KMS-11 (cell line): ENCODE measurements around the gene SETBP1.

Experiments used
- H2AFZ ChIP-seq: fragments of 200-600 bp; sonication (generic); 2 replicates; pipeline ENCODE4 v1.6.1; 2016; ENCODE audit warnings: antibody characterized with exemption, mixed run types, low read depth
- H3K27ac ChIP-seq: fragments of 200-600 bp; sonication (generic); 2 replicates; pipeline ENCODE4 v1.6.1; 2016; ENCODE audit warnings: mild to moderate bottlenecking, mixed run types
- H3K27me3 ChIP-seq: fragments of 200-600 bp; sonication (generic); 2 replicates; pipeline ENCODE4 v1.6.1; 2017; ENCODE audit warnings: mild to moderate bottlenecking, low read depth, mixed run types, moderate library complexity; ENCODE audit not compliant: insufficient read depth
- H3K36me3 ChIP-seq: fragments of 200-600 bp; sonication (generic); 2 replicates; pipeline ENCODE4 v1.6.1; 2017; ENCODE audit warnings: mild to moderate bottlenecking, mixed run types; ENCODE audit not compliant: insufficient read depth
- H3K4me1 ChIP-seq: fragments of 200-600 bp; sonication (generic); 2 replicates; pipeline ENCODE4 v1.6.1; 2016; ENCODE audit warnings: mild to moderate bottlenecking, low read depth, mixed run types; ENCODE audit not compliant: poor library complexity, severe bottlenecking
- H3K4me2 ChIP-seq: fragments of 200-600 bp; sonication (generic); 2 replicates; pipeline ENCODE4 v1.7.0; 2016; ENCODE audit warnings: mild to moderate bottlenecking, mixed run types
- H3K4me3 ChIP-seq: fragments of 200-600 bp; sonication (generic); IDR thresholded peaks from 2 replicates; pipeline ENCODE4 v1.6.1; 2017; ENCODE audit warnings: low read depth, low read length, mixed read lengths; ENCODE audit not compliant: insufficient read depth
- H3K79me2 ChIP-seq: fragments of 200-600 bp; sonication (generic); 2 replicates; pipeline ENCODE4 v1.6.1; 2016; ENCODE audit warnings: low read depth, mixed run types; ENCODE audit not compliant: insufficient read depth
- H3K9ac ChIP-seq: fragments of 200-600 bp; sonication (generic); 2 replicates; pipeline ENCODE4 v1.6.1; 2016; ENCODE audit warnings: mild to moderate bottlenecking, mixed run types
- H4K20me1 ChIP-seq: fragments of 200-600 bp; sonication (generic); 2 replicates; pipeline ENCODE4 v1.6.1; 2016; ENCODE audit warnings: mild to moderate bottlenecking, mixed run types; ENCODE audit not compliant: insufficient read depth
- TF ChIP-seq, protein P1 (sequence below): fragments of 200-600 bp; sonication (generic); conservative IDR thresholded peaks from 2 replicates; pipeline ENCODE4 v1.6.1; 2017; ENCODE audit warnings: low read depth, mild to moderate bottlenecking, antibody characterized with exemption, low read length, moderate library complexity, mixed read lengths

The SETBP1 gene

DNA sequence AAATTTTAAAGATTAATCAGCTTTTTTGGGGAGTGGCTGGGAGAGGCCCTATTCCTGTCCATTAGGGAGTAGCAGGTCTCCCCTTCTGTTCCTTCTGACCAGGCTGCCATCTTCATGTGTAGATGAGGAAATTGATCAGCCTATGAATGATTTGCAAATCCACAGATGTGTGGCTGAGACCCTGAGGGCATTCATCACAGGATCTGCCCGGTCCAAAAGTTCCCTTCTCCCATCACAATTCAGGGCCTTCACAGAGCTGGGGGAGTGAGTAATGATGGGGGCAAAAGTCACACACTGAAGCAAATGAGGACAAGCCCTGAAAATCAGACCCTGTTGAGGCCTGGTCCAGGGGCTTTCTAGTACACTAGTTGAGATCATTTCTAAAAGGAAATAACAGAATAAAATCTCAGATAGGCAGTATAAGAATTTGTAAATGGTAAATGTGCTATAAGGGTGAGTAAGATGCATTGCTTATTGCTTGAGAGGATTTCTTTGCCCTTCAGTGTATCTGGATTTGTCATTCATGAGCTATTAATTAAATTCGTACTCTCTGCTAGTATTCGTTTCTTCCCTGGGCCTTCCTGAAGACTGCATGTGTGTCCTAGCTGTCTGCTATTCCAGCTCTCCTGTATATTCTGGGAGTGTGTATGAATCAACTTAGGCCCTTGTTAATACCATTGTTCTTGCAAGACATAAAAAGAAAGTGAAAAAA lies 53.2 kb downstream of the SETBP1 start:
- TF ChIP-seq, protein P1, sequence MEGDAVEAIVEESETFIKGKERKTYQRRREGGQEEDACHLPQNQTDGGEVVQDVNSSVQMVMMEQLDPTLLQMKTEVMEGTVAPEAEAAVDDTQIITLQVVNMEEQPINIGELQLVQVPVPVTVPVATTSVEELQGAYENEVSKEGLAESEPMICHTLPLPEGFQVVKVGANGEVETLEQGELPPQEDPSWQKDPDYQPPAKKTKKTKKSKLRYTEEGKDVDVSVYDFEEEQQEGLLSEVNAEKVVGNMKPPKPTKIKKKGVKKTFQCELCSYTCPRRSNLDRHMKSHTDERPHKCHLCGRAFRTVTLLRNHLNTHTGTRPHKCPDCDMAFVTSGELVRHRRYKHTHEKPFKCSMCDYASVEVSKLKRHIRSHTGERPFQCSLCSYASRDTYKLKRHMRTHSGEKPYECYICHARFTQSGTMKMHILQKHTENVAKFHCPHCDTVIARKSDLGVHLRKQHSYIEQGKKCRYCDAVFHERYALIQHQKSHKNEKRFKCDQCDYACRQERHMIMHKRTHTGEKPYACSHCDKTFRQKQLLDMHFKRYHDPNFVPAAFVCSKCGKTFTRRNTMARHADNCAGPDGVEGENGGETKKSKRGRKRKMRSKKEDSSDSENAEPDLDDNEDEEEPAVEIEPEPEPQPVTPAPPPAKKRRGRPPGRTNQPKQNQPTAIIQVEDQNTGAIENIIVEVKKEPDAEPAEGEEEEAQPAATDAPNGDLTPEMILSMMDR: no peak
- Histone ChIP-seq H3K27me3 (no peaks in the 10 kb centered on the region), H3K9ac (no peak overlapping the region), H2AFZ (no peak overlapping the region), H3K4me1 (peaks cover 84% of the 10 kb centered on the region), H3K36me3 (no peaks in the 10 kb centered on the region), H3K27ac (peak overlapping the region; percentile 8; the same call in 1 of the 2 replicates), H3K79me2 (peaks cover 67% of the 10 kb centered on the region), H3K4me3 (no peak overlapping the region), H3K4me2 (peak overlapping the region; percentile 73), H4K20me1 (no peaks in the 10 kb centered on the region)

DNA sequence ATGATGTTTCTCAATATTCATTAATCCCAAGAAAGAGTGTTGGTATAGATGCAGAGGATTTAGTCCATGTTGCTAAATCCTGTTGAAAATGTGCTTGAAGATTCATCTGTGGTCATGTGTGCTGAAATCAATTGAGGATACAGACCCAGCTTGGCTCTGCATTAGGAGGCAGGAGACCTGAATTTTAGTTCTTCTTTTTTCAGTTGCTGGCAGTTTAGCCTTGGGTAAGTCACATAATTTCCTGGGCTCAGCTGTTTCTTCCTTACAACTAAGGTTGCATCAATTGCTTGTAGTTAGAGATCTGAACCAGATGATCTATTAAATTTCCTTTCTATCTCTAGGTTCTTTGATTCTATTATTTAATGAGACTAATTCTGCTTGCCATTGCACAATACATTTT lies 54.4 kb downstream of the SETBP1 start:
- no peak overlapping the region for H3K4me3 ChIP-seq
- no peak overlapping the region for H2AFZ ChIP-seq
- H3K9ac ChIP-seq: no peak overlapping the region
- TF ChIP-seq, protein P1: no peak
- H3K4me2 ChIP-seq: 0 out of 2 replicates have a peak overlapping the region, but pooled peaks have one; percentile 13
- H4K20me1 ChIP-seq: no peaks in the 10 kb centered on the region
- no peaks in the 10 kb centered on the region for H3K36me3 ChIP-seq
- peaks cover 72% of the 10 kb centered on the region for H3K4me1 ChIP-seq
- H3K27ac ChIP-seq: no peak overlapping the region
- H3K27me3 ChIP-seq: no peaks in the 10 kb centered on the region
- peaks cover 62% of the 10 kb centered on the region for H3K79me2 ChIP-seq

DNA sequence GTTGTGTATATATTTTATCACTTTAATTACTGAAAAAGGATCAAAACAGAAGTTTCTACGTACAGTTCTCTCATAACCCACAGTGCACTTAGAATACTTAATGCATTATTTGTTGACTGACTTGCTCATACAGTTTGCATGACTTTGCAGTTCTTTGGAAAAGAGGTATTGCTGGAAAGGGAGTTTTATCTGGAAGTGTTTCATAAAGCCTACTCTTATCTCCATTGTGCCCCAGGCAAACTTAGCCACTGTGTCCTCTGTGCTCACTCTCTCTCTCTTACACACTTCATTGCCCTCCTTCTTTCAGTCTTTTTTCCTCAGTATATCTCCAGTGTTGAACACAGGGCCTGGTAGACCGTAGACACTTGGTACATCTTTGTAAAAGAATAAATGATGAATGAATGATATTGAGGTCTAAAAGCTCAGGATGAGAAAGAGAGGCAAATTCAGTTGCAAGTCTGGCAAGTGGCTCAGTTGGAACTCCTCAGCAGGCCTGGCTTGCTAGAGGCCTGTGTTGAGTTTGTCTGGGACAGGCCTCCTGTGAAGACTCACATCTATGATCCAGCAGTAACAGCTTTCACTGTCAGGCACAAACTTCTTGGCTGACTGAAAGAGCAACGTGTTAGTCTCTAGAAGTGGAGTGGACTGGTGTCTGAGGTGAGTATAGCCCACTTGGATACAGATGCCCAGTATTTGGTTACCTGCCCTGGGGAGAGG lies 56.1 kb downstream of the SETBP1 start:
- TF ChIP-seq, protein P1: no peak
- Histone ChIP-seq H3K79me2 (peaks cover 46% of the 10 kb centered on the region), H3K9ac (no peak overlapping the region), H3K36me3 (no peaks in the 10 kb centered on the region), H2AFZ (no peak overlapping the region), H3K4me3 (no peak overlapping the region), H3K4me2 (no peak overlapping the region), H3K4me1 (peaks cover 68% of the 10 kb centered on the region), H3K27me3 (no peaks in the 10 kb centered on the region), H3K27ac (no peak overlapping the region), H4K20me1 (no peaks in the 10 kb centered on the region)

DNA sequence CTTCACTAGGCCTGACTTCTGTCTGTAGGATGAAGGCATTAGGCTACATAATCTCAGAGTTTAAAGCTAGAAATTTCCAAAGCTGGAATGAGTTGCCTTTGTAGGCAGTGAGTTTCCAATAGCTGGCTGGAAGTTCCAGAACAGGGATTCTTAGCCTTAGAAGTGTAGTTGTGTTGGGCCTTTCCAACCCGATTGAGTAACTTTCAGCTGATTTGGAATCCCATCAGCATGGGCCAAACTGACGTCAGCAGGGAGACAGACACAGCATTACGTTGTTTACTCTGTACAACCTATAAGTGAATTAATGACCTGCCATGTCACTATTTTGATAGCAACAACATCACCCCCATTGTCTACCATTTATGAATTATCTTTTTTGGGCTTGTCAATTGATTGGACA lies 56.9 kb downstream of the SETBP1 start:
- H2AFZ ChIP-seq: no peak overlapping the region
- H3K4me3 ChIP-seq: no peak overlapping the region
- H3K36me3 ChIP-seq: no peaks in the 10 kb centered on the region
- H3K4me2 ChIP-seq: no peak overlapping the region
- TF ChIP-seq, protein P1: no peak
- no peaks in the 10 kb centered on the region for H4K20me1 ChIP-seq
- peaks cover 68% of the 10 kb centered on the region for H3K4me1 ChIP-seq
- no peak overlapping the region for H3K27ac ChIP-seq
- H3K79me2 ChIP-seq: peaks cover 45% of the 10 kb centered on the region
- H3K9ac ChIP-seq: no peak overlapping the region
- no peaks in the 10 kb centered on the region for H3K27me3 ChIP-seq
